WTC11 (cell line): ENCODE measurements around the gene DNM1. TPM values are rescaled to one million over a fixed set of nuclear protein-coding genes. Genes with fewer than 3 reads are reported as not detected.

Experiments used
- ATAC-seq: fragments of 200-7000 bp; cut with Tn5 transposase; 2 replicates; pipeline ENCODE4 v1.10.0; 2021; ENCODE audit warnings: mild to moderate bottlenecking, moderate library complexity
- CTCF ChIA-PET: fragments of 300-600 bp; sonication (Branson Sonifier 250); formaldehyde crosslinking; loops from one replicate; lab custom pipeline; 2021; ENCODE audit warnings: antibody characterized with exemption; lab: Charles Lee
- POLR2A ChIA-PET: fragments of 350-600 bp; sonication (Branson Sonifier 250); formaldehyde crosslinking; loops from one replicate; lab custom pipeline; 2021; ENCODE audit warnings: antibody characterized with exemption; lab: Charles Lee
- DNase-seq: peaks from one replicate; pipeline ENCODE4 v3.0.0; 2021; ENCODE audit warnings: low spot score
- H3K27ac Mint-ChIP-seq: 2 replicates; pipeline ENCODE4 v1.8.0; 2021; ENCODE audit warnings: mixed read lengths
- H3K27me3 Mint-ChIP-seq: 2 replicates; pipeline ENCODE4 v1.8.0; 2021; ENCODE audit warnings: low read depth, mild to moderate bottlenecking, moderate library complexity, mixed read lengths
- H3K36me3 Mint-ChIP-seq: 2 replicates; pipeline ENCODE4 v1.8.0; 2021; ENCODE audit warnings: mixed read lengths
- H3K4me1 Mint-ChIP-seq: 2 replicates; pipeline ENCODE4 v1.8.0; 2022; ENCODE audit warnings: mixed read lengths
- H3K4me3 Mint-ChIP-seq: 2 replicates; pipeline ENCODE4 v1.8.0; 2021; ENCODE audit warnings: mild to moderate bottlenecking, moderate library complexity, mixed read lengths
- H3K9me3 Mint-ChIP-seq: 2 replicates; pipeline ENCODE4 v1.8.0; 2021; ENCODE audit warnings: mixed read lengths
- E2F1 ChIP-seq: sonication (generic); formaldehyde crosslinking; IDR thresholded peaks from 2 replicates; pipeline ENCODE4 v1.8.0; 2022; ENCODE audit warnings: mild to moderate bottlenecking, missing genetic modification reagents
- ETV6 ChIP-seq: sonication (generic); formaldehyde crosslinking; IDR thresholded peaks from 2 replicates; pipeline ENCODE4 v1.8.1; 2022; ENCODE audit warnings: mild to moderate bottlenecking, missing genetic modification reagents
- FOXP1 ChIP-seq: sonication (generic); formaldehyde crosslinking; IDR thresholded peaks from 2 replicates; pipeline ENCODE4 v1.8.0; 2022; ENCODE audit warnings: missing genetic modification reagents, mild to moderate bottlenecking, moderate library complexity, borderline replicate concordance
- GRHL2 ChIP-seq: fragments of 250-450 bp; sonication (Bioruptor Pico); IDR thresholded peaks from 2 replicates; pipeline ENCODE4 v1.8.0; 2022; ENCODE audit warnings: mild to moderate bottlenecking, moderate library complexity; ENCODE audit not compliant: insufficient replicate concordance, severe bottlenecking
- GTF2I ChIP-seq: fragments of 250-450 bp; sonication (Bioruptor Pico); conservative IDR thresholded peaks from 2 replicates; pipeline ENCODE4 v1.4.0; 2021; ENCODE audit warnings: mild to moderate bottlenecking
- JUN ChIP-seq: sonication (generic); formaldehyde crosslinking; IDR thresholded peaks from 2 replicates; pipeline ENCODE4 v1.8.0; 2023; ENCODE audit warnings: mild to moderate bottlenecking, missing genetic modification reagents
- NFYB ChIP-seq: sonication (generic); formaldehyde crosslinking; conservative IDR thresholded peaks from 2 replicates; pipeline ENCODE4 v1.8.0; 2022; ENCODE audit warnings: low read depth, missing genetic modification reagents
- OVOL2 ChIP-seq: fragments of 250-450 bp; sonication (Bioruptor Pico); IDR thresholded peaks from 2 replicates; pipeline ENCODE4 v1.9.0; 2021; ENCODE audit warnings: mild to moderate bottlenecking, borderline replicate concordance
- RELA ChIP-seq: sonication (generic); formaldehyde crosslinking; IDR thresholded peaks from 2 replicates; pipeline ENCODE4 v1.8.1; 2022; ENCODE audit warnings: missing genetic modification reagents, mild to moderate bottlenecking, borderline replicate concordance
- TP53 ChIP-seq: sonication (generic); formaldehyde crosslinking; IDR thresholded peaks from 2 replicates; pipeline ENCODE4 v1.8.1; 2023; ENCODE audit warnings: mild to moderate bottlenecking, missing genetic modification reagents
- ZBTB43 ChIP-seq: sonication (generic); formaldehyde crosslinking; IDR thresholded peaks from 2 replicates; pipeline ENCODE4 v1.8.1; 2023; ENCODE audit warnings: mild to moderate bottlenecking, missing genetic modification reagents
- ZNF138 ChIP-seq: sonication (generic); formaldehyde crosslinking; conservative IDR thresholded peaks from 2 replicates; pipeline ENCODE4 v1.8.1; 2022; ENCODE audit warnings: mild to moderate bottlenecking, moderate library complexity, missing genetic modification reagents
- ZNF219 ChIP-seq: sonication (generic); formaldehyde crosslinking; IDR thresholded peaks from 2 replicates; pipeline ENCODE4 v1.8.0; 2023; ENCODE audit warnings: missing genetic modification reagents, mild to moderate bottlenecking, borderline replicate concordance
- ZNF423 ChIP-seq: fragments of 250-450 bp; sonication (Bioruptor Pico); IDR thresholded peaks from 2 replicates; pipeline ENCODE4 v2.1.2; 2022; ENCODE audit warnings: mild to moderate bottlenecking, moderate library complexity
- total RNA-seq: library from RNA; stranded (reverse); gene quantifications from 3 replicates; pipeline ENCODE4 v1.2.3, GENCODE V29; 2021
- TF ChIP-seq, protein P1 (sequence below): sonication (generic); formaldehyde crosslinking; conservative IDR thresholded peaks from 2 replicates; pipeline ENCODE4 v1.8.1; 2022; ENCODE audit warnings: mild to moderate bottlenecking, missing genetic modification reagents
- TF ChIP-seq, protein P2 (sequence below): sonication (generic); formaldehyde crosslinking; IDR thresholded peaks from 2 replicates; pipeline ENCODE4 v1.8.0; 2023; ENCODE audit warnings: missing genetic modification reagents, mild to moderate bottlenecking, borderline replicate concordance

Gene DNM1
- total RNA-seq, 1 experiment from 2014 or later: 79.0 TPM

- Mint-ChIP-seq H3K36me3 (peaks cover 25% of the 10 kb centered on the region), H3K9me3 (no peaks in the 10 kb centered on the region), H3K4me1 (peaks cover 11% of the 10 kb centered on the region), H3K27me3 (peaks cover 8% of the 10 kb centered on the region), H3K27ac (no peak overlapping the region), H3K4me3 (no peak overlapping the region)
- DNase-seq: no peak
- POLR2A ChIA-PET: no interaction called here
- no peak for ATAC-seq
- TF ChIP-seq ZNF423 (CRISPR knock-in tag): no peak
- CTCF ChIA-PET: interaction anchor here (0.6 to 1.3 kb wide), 3 partner anchors 15 to 72 kb away, joined by 4 to 6 read pairs (median 5); partner anchors contain the start of gene DNM1
Measured at GRCh38 chr9:128188209-128188608, 15.0 kb upstream of the DNM1 start.

DNA sequence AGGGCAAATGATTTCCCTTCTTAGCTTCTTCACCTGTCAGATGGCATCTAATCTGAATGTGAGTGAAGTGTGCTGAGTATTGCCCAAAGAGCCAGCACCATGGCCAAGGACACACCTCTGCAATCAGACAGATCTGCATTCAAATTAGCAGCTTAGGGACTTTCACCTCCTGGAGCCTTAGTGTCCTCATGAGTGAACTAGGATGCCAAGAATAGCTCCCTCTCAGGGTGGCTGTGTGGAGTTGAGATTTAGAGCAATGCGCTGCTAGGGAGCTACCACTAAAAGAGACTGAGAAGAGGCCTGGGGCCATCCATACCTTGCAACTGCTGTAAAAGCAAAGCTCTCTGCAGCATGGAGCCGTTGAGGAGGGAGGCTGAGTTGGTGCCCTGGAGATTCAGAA lies 13.2 kb upstream of the DNM1 start:
- ATAC-seq (no peak), DNase-seq (no peak)
- Mint-ChIP-seq H3K4me3 (peak overlapping the region; percentile 90), H3K4me1 (peaks cover 11% of the 10 kb centered on the region), H3K27me3 (peaks cover 10% of the 10 kb centered on the region), H3K27ac (no peak overlapping the region), H3K36me3 (peaks cover 19% of the 10 kb centered on the region), H3K9me3 (no peaks in the 10 kb centered on the region)
- TF ChIP-seq NFYB (CRISPR knock-in tag) (no peak), JUN (no peak), ZBTB43 (CRISPR knock-in tag) (no peak), OVOL2 (CRISPR knock-in tag) (no peak), RELA (no peak), FOXP1 (no peak), TP53 (CRISPR knock-in tag) (no peak), ZNF219 (no peak), ZNF138 (CRISPR knock-in tag) (no peak), GTF2I (CRISPR knock-in tag) (no peak), GRHL2 (CRISPR knock-in tag) (no peak), E2F1 (CRISPR knock-in tag) (no peak), ETV6 (no peak)
- TF ChIP-seq, protein P1, sequence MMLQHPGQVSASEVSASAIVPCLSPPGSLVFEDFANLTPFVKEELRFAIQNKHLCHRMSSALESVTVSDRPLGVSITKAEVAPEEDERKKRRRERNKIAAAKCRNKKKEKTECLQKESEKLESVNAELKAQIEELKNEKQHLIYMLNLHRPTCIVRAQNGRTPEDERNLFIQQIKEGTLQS (CRISPR knock-in tag): no peak
- TF ChIP-seq, protein P2, sequence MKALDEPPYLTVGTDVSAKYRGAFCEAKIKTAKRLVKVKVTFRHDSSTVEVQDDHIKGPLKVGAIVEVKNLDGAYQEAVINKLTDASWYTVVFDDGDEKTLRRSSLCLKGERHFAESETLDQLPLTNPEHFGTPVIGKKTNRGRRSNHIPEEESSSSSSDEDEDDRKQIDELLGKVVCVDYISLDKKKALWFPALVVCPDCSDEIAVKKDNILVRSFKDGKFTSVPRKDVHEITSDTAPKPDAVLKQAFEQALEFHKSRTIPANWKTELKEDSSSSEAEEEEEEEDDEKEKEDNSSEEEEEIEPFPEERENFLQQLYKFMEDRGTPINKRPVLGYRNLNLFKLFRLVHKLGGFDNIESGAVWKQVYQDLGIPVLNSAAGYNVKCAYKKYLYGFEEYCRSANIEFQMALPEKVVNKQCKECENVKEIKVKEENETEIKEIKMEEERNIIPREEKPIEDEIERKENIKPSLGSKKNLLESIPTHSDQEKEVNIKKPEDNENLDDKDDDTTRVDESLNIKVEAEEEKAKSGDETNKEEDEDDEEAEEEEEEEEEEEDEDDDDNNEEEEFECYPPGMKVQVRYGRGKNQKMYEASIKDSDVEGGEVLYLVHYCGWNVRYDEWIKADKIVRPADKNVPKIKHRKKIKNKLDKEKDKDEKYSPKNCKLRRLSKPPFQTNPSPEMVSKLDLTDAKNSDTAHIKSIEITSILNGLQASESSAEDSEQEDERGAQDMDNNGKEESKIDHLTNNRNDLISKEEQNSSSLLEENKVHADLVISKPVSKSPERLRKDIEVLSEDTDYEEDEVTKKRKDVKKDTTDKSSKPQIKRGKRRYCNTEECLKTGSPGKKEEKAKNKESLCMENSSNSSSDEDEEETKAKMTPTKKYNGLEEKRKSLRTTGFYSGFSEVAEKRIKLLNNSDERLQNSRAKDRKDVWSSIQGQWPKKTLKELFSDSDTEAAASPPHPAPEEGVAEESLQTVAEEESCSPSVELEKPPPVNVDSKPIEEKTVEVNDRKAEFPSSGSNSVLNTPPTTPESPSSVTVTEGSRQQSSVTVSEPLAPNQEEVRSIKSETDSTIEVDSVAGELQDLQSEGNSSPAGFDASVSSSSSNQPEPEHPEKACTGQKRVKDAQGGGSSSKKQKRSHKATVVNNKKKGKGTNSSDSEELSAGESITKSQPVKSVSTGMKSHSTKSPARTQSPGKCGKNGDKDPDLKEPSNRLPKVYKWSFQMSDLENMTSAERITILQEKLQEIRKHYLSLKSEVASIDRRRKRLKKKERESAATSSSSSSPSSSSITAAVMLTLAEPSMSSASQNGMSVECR (CRISPR knock-in tag): no peak
- CTCF ChIA-PET: interaction anchor here (0.6 to 3.6 kb wide), 11 partner anchors 11 to 72 kb away, joined by 3 to 18 read pairs (median 7); partner anchors contain the start of gene DNM1
- POLR2A ChIA-PET: interaction anchor here (0.6 kb wide), 1 partner anchor 115 kb away, joined by 7 read pairs; no protein-coding TSS in a partner anchor
